NCI-H2171 (cell line): ENCODE measurements around the gene RC3H1.
"Not testable (repeated sequence)": the region's sequence is repeated elsewhere in the genome, so short reads cannot be mapped to it uniquely, and the experiment has no call there.

Experiments used
- DNase-seq: peaks from one replicate; lab custom pipeline; 2025; lab: John Stamatoyannopoulos, UW

Gene RC3H1

GRCh38 chr1:173937062-173937461 lies 85.1 kb downstream of the RC3H1 start:
- no peak for DNase-seq

DNA sequence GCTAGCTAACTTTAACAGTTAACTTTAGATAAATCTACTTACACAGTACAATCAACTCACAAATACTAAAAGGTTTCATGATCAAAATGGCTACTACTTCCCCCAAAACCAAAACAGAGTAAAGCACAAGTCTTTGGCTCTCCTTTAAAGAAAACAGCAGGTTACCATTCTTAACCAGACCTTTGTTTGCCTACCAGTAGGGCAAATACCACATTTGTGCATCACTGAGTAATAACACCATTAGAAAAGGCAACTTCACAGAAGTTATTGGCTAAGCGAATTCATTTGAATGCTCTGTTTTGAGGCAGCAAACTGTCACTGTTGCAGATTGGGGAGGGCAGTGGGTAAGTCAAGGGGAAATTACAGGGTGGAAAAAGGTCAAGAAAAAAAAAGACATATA lies 87.7 kb downstream of the RC3H1 start:
- DNase-seq, result no peak

GRCh38 chr1:173930541-173930940 lies 91.6 kb downstream of the RC3H1 start:
- not testable (repeated sequence) for DNase-seq

DNA sequence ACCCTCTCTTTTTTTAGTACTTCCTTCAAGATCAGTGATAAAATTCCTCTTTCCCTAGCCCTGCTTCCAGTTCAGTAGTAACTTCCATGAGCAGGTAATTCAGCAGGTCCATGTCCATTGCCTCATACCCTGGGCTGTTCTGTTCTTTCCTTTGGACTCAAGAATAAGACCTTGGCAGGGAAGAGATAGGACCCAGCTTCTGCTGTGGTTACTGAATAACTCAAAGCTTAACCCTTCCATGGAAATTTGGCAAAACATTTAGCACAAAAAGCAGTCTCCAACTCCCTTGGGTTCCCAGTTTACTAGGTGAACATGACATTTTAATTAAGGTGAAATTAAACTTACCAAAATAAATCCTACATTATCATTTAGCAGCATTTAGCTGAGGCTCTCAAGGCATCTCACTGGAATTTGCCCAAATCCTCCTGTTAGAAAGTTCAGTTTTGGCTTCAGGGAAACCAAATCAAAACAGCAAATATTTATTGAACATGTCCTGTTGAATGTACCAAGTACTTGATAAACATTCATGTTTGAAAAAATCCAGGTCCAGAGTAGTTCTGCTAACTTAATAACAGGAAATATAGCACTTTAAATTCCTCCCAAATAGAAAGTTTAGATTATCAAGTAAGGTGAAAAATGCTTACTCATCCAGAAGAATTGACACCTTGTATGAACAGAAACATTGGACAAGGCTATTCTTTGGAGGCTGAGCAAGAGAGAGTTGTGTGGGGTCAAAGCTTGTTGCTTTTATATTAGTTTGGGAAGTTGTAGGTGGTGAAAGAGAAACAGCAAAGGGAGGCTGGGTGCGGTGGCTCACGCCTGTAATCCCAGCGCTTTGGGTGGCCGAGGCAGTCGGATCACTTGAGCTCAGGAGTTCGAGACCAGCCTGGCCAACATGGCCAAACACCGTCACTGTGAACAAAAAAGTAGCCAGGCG lies 96.6 kb downstream of the RC3H1 start:
- no peak for DNase-seq

DNA sequence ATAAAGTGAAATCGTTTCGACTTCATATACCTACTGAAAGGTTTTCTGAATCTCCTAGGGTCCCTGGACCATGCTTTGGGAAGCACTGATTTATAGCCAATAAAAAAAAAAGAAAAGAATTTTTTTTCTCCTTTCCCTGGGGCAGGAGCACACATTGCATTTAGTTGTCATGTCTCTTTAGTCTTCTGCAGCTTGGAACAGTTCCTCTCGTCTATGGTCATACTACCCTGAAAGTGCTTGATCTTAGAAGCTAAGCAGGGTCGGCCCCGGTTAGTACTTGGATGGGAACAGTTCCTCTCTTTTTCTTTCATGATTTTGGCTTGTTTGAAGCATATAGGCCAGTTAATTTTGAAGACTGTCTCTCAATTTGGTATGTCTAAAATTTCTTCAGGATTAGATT lies 101.3 kb downstream of the RC3H1 start:
- no peak for DNase-seq

GRCh38 chr1:173917635-173918493 lies 104.3 kb downstream of the RC3H1 start:
- DNase-seq, result no peak

DNA sequence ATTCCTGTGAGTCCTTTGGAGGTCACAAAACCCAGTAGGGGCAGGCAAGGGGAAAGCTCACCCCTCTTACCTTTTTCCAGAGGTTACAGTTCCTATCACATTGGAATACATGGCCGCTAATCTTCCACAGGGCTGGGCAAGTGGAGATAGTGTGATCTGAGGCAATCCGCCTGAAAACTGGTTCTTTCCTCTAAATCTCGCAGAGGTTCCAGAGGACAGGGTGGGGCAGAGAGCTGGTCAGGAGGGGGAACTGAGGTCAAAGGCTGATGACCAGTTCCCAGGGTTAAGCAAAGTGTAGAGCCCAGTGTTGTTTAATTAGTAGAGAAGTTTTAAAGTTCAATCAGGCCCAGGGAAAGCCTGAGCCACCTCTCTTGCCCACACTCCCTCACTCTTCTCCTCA lies 105.0 kb downstream of the RC3H1 start, which contains the start of gene SERPINC1:
Gene SERPINC1 (minus strand): TSS at position 179 of the 400 bp plus-strand sequence. CDS start 68 bp downstream, at position 111.
- no peak for DNase-seq

GRCh38 chr1:173916667-173917066 lies 105.5 kb downstream of the RC3H1 start:
- no peak for DNase-seq

DNA sequence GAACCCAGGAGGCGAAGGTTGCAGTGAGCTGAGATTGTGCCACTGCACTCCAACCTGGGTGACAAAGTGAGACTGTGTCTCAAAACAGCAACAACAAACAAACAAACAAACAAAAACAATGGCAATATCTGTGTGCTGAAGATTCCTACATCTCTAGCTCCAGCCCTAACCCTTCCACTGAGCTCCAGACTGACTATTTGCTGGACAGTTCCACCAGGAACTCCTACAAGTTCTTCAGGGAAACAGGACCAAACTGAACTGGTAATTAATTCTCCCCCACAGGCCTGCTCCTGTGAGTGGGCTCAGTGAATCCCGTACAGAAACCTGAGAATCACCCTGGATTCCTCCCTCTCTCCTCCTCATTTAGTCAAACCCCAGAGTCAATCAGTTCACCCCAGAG lies 106.6 kb downstream of the RC3H1 start:
- no peak for DNase-seq

DNA sequence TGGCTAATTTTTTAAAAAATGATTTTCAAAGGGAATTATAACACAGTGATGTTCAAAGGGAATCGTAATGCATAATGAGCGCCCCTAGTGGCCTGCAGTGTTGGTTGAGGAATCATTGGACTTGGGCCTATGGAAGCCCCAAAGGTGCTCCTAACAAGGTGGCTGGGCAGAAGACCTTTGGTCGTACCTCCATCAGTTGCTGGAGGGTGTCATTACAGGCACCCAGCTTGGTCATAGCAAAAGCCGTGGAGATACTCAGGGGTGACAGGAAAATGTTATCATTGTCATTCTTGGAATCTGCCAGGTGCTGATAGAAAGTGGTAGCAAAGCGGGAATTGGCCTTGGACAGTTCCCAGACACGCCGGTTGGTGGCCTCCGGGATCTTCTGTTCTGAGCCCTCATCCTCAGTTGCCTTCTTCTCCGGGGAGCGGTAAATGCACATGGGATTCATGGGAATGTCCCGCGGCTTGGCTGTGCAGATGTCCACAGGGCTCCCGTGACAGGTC lies 107.7 kb downstream of the RC3H1 start:
- DNase-seq, result no peak

- DNase-seq, result no peak
Observed at GRCh38 chr1:173913111-173913510, 109.0 kb downstream of the RC3H1 start.

GRCh38 chr1:173903827-173904531 lies 118.2 kb downstream of the RC3H1 start:
- no peak for DNase-seq

DNA sequence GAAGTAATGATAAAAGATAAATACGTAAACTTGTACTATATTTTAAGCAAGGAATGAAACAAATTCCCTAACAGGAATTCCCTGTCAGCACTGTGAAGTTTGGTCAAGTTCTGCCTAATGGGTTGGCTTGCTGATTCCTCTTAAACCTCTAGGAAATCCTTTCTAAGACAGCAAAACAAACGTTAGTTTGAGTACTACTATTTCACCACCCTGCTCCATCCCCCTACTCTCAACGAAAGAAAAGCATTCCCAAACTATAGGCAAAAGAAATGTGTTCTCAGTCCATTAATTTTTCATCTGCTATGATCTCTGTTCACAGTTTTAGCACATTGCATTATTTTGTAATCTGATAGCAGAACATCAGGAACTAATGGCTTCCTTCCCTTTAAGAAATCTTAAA lies 121.2 kb downstream of the RC3H1 start:
- DNase-seq, result no peak

DNA sequence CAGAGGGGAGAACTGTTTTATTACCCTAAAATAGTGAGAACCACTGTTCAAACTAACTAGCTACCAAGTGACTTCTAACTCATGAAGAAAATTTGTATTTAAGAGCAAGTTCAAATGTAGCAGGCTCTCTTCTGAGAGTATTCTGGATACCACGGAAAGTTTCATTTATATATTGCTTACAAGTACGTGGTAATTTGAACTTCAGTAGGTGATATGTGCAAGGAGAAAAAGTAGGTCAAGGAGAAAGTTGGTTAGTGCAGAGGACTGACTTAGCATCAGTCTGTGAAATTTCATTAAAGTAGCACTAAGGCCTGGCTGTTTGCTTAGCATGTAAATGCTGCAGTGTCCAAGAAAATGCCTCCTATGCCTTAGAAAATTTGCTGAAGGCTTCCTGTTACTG lies 121.7 kb downstream of the RC3H1 start:
- DNase-seq, result no peak

- DNase-seq, result no peak
Observed at GRCh38 chr1:173894189-173894588, 128.0 kb downstream of the RC3H1 start.

DNA sequence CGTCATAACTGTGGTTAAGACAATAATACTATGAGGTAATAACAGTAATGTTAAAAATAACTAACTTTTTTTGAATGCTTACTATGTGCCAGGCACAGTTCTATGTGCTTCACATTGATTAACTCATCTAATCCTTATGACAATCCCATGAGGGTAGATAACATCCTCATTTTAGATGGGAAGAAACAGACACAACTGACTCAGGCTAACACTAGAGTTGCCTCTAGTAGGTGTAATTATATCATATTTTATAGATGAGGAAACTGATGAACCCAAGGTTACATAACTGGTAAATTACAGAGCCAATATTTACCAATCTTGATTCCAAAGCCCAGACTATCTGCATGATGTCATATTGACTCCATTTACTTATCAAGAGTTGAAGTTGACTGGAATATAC lies 128.5 kb downstream of the RC3H1 start:
- no peak for DNase-seq

DNA sequence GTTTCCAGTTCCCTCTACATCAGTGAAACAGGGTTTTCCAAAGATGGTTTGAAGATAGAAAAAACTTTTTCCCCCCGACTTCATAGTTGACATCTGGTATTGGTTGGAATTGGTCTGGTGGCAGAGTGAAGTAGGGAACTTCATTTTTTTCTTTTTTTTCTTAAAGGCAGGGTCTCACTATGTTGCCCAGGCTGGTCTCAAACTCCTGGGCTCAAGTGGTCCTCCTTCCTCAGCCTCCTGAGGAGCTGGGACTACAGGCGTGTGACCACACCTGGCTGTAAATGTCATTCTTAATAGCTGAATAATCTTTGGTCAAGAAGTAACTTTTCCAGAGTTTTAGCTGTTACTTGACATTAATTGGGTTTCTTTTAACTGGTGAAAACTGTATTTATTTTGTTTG lies 132.3 kb downstream of the RC3H1 start:
- no peak for DNase-seq

DNA sequence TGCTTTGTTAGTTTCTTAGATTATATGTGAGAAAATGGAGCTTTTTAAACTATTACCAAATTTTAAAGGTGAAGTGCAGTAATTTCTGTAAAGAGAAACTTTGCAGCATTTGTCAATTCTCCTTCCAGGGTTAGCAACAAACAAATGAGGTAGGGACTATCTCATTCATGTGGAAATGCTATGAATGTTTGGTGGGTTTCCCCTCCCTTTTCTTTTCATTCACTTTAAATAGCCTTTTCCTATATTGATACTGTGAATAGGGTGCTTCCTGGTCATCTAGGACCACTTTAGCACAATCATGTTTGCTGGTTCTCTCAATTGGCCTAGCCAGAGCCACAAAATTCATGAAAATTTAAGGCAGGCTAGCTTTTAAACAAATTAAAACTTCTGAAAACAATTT lies 133.4 kb downstream of the RC3H1 start:
- no peak for DNase-seq

- DNase-seq, result no peak
Observed at GRCh38 chr1:173887627-173888026, 134.5 kb downstream of the RC3H1 start.

DNA sequence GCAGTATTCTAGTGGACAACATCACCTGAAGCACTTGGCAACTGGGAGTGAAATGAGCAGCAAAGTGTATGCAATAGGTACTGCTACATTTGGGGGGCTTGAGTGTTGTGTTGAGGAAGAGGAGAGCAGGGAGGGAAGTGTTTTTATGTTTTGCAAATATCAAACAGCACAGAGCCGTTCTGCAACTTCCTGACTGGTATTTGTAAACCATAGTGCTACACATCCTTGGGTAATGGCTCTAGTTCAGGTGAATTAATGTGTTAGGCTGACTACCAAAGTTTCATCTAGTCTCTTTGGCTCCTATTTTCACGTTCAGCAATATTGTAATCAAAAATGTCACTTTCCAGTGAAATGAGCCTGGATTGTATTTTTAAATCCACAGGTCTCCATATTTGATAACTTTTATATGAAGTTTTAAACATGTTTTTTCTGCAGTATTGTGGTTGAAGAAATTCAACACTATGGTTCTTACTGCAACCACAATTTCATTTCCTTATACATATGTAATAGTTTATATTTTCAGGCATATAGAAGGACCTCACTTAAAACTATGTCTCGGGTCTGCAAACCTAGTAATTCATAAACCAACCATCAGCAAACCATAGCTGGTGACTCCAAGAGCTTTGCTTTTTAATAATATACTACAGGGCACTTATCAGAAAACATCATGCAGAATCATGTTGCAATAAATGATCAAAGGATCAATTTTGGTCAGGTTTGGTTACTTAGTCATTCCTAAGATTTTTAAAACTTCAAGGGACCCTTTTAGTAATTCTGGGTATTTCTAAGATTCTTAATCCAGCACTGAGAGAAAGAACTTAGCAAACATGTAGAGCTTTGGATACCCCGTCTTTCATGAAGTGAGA lies 135.2 kb downstream of the RC3H1 start:
- no peak for DNase-seq

GRCh38 chr1:173884701-173885100 lies 137.5 kb downstream of the RC3H1 start:
- DNase-seq, result no peak
